ENCODE measurements around the gene IQGAP3.

DNA sequence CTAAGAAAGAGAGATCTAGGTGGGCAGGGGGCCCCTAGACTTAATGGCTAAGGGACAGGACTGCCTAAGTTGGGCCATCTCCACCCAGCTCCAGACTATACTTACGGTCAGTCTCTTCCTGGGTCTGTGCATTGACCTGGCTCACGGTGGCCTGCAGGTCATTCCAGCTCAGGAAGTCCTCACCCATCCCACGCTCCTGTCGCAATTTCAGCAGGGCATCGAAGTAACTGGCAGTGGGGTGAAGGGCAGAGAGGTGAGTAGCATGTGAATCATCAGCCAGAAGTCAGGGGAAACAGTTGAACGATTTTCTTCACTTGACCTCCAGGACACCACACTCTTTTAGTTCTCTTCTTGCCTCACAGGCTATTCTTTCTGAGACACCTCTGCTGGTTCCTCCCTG is 20.5 kb downstream of the IQGAP3 start:
- TF ChIP-seq, protein P1, sequence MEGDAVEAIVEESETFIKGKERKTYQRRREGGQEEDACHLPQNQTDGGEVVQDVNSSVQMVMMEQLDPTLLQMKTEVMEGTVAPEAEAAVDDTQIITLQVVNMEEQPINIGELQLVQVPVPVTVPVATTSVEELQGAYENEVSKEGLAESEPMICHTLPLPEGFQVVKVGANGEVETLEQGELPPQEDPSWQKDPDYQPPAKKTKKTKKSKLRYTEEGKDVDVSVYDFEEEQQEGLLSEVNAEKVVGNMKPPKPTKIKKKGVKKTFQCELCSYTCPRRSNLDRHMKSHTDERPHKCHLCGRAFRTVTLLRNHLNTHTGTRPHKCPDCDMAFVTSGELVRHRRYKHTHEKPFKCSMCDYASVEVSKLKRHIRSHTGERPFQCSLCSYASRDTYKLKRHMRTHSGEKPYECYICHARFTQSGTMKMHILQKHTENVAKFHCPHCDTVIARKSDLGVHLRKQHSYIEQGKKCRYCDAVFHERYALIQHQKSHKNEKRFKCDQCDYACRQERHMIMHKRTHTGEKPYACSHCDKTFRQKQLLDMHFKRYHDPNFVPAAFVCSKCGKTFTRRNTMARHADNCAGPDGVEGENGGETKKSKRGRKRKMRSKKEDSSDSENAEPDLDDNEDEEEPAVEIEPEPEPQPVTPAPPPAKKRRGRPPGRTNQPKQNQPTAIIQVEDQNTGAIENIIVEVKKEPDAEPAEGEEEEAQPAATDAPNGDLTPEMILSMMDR (IDR thresholded peaks at IDR 0.05), result no peak
- TF ChIP-seq POLR2A (IDR thresholded peaks at IDR 0.05) (no peak), EP300 (IDR thresholded peaks at IDR 0.05) (no peak)
